SK-N-SH treated with all-trans-retinoic acid at 6 μM for 48 hours (cell line): ENCODE measurements around the gene AEBP1.

Experiments
- ATAC-seq: fragments of 200-7000 bp; cut with Tn5 transposase; 3 replicates; pipeline ENCODE4 v1.9.1; 2020; ENCODE audit warnings: mild to moderate bottlenecking, moderate library complexity
- CSDC2 ChIP-seq: fragments of 250-450 bp; sonication (Bioruptor Pico); IDR thresholded peaks from 2 replicates; pipeline ENCODE4 v1.5.0; 2020; ENCODE audit warnings: mild to moderate bottlenecking, moderate library complexity
- ESRRG ChIP-seq: fragments of 250-450 bp; sonication (Bioruptor Pico); IDR thresholded peaks from 2 replicates; pipeline ENCODE4 v1.6.1; 2021; ENCODE audit warnings: mild to moderate bottlenecking
- GLIS3 ChIP-seq: fragments of 250-450 bp; sonication (Bioruptor Pico); IDR thresholded peaks from 2 replicates; pipeline ENCODE4 v1.5.0; 2020; ENCODE audit warnings: mild to moderate bottlenecking, moderate library complexity
- ISL1 ChIP-seq: fragments of 250-450 bp; sonication (Bioruptor Pico); IDR thresholded peaks from 2 replicates; pipeline ENCODE4 v2.1.2; 2022; ENCODE audit warnings: mild to moderate bottlenecking, moderate library complexity
- OSR1 ChIP-seq: fragments of 250-450 bp; sonication (Bioruptor Pico); IDR thresholded peaks from 2 replicates; pipeline ENCODE4 v1.8.0; 2022; ENCODE audit warnings: moderate library complexity, mild to moderate bottlenecking, inconsistent platforms
- POU6F1 ChIP-seq: fragments of 250-450 bp; sonication (Bioruptor Pico); IDR thresholded peaks from 2 replicates; pipeline ENCODE4 v1.8.0; 2021; ENCODE audit warnings: low read depth, mild to moderate bottlenecking, moderate library complexity, borderline replicate concordance
- PPARA ChIP-seq: fragments of 250-450 bp; sonication (Bioruptor Pico); IDR thresholded peaks from 2 replicates; pipeline ENCODE4 v1.5.0; 2020; ENCODE audit warnings: mild to moderate bottlenecking, borderline replicate concordance
- RARB ChIP-seq: fragments of 250-450 bp; sonication (Bioruptor Pico); IDR thresholded peaks from 2 replicates; pipeline ENCODE4 v1.8.0; 2021; ENCODE audit warnings: mild to moderate bottlenecking, moderate library complexity
- SNAI2 ChIP-seq: fragments of 250-450 bp; sonication (Bioruptor Pico); IDR thresholded peaks from 2 replicates; pipeline ENCODE4 v1.5.0; 2020; ENCODE audit warnings: mild to moderate bottlenecking, moderate library complexity
- TCF4 ChIP-seq: fragments of 250-450 bp; sonication (Bioruptor Pico); IDR thresholded peaks from 2 replicates; pipeline ENCODE4 v1.8.0; 2021; ENCODE audit warnings: mild to moderate bottlenecking, moderate library complexity, borderline replicate concordance
- TOX ChIP-seq: fragments of 250-450 bp; sonication (Bioruptor Pico); IDR thresholded peaks from 2 replicates; pipeline ENCODE4 v1.8.0; 2021; ENCODE audit warnings: mild to moderate bottlenecking, moderate library complexity, borderline replicate concordance
- TSHZ2 ChIP-seq: fragments of 250-450 bp; sonication (Bioruptor Pico); IDR thresholded peaks from 2 replicates; pipeline ENCODE4 v1.5.0; 2020; ENCODE audit warnings: mild to moderate bottlenecking, moderate library complexity
- ZC3H10 ChIP-seq: fragments of 250-450 bp; sonication (Bioruptor Pico); IDR thresholded peaks from 2 replicates; pipeline ENCODE4 v1.5.1; 2021; ENCODE audit warnings: mild to moderate bottlenecking, moderate library complexity
- ZFP3 ChIP-seq: fragments of 250-450 bp; sonication (Bioruptor Pico); IDR thresholded peaks from 2 replicates; pipeline ENCODE4 v1.5.0; 2020; ENCODE audit warnings: mild to moderate bottlenecking, moderate library complexity
- ZFP30 ChIP-seq: fragments of 450-650 bp; formaldehyde crosslinking; IDR thresholded peaks from 2 replicates; pipeline ENCODE4 v1.5.0; 2022; ENCODE audit warnings: mild to moderate bottlenecking, moderate library complexity
- ZNF565 ChIP-seq: fragments of 450-650 bp; formaldehyde crosslinking; conservative IDR thresholded peaks from 2 replicates; pipeline ENCODE4 v1.5.0; 2020; ENCODE audit warnings: low read depth, mild to moderate bottlenecking, moderate library complexity
- ZNF70 ChIP-seq: fragments of 450-650 bp; formaldehyde crosslinking; IDR thresholded peaks from 2 replicates; pipeline ENCODE4 v1.5.0; 2020; ENCODE audit warnings: mild to moderate bottlenecking, moderate library complexity
- TF ChIP-seq, protein P1 (sequence below): fragments of 250-450 bp; sonication (Bioruptor Pico); IDR thresholded peaks from 2 replicates; pipeline ENCODE4 v1.5.1; 2021; ENCODE audit warnings: mild to moderate bottlenecking, moderate library complexity
- TF ChIP-seq, protein P2 (sequence below): fragments of 250-450 bp; sonication (Bioruptor Pico); IDR thresholded peaks from 2 replicates; pipeline ENCODE4 v1.8.0; 2020; ENCODE audit warnings: mild to moderate bottlenecking, moderate library complexity, borderline replicate concordance

Gene AEBP1

GRCh38 chr7:44058759-44059218 is 45.4 kb upstream of the AEBP1 start:
- ATAC-seq: no peak
- no peak for TF ChIP-seq POU6F1 (CRISPR knock-in tag)
- TF ChIP-seq ZFP3 (CRISPR knock-in tag): no peak
- TF ChIP-seq CSDC2 (CRISPR knock-in tag): no peak
- TF ChIP-seq, protein P1, sequence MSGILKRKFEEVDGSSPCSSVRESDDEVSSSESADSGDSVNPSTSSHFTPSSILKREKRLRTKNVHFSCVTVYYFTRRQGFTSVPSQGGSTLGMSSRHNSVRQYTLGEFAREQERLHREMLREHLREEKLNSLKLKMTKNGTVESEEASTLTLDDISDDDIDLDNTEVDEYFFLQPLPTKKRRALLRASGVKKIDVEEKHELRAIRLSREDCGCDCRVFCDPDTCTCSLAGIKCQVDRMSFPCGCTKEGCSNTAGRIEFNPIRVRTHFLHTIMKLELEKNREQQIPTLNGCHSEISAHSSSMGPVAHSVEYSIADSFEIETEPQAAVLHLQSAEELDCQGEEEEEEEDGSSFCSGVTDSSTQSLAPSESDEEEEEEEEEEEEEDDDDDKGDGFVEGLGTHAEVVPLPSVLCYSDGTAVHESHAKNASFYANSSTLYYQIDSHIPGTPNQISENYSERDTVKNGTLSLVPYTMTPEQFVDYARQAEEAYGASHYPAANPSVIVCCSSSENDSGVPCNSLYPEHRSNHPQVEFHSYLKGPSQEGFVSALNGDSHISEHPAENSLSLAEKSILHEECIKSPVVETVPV (CRISPR knock-in tag): no peak
- TF ChIP-seq, protein P2, sequence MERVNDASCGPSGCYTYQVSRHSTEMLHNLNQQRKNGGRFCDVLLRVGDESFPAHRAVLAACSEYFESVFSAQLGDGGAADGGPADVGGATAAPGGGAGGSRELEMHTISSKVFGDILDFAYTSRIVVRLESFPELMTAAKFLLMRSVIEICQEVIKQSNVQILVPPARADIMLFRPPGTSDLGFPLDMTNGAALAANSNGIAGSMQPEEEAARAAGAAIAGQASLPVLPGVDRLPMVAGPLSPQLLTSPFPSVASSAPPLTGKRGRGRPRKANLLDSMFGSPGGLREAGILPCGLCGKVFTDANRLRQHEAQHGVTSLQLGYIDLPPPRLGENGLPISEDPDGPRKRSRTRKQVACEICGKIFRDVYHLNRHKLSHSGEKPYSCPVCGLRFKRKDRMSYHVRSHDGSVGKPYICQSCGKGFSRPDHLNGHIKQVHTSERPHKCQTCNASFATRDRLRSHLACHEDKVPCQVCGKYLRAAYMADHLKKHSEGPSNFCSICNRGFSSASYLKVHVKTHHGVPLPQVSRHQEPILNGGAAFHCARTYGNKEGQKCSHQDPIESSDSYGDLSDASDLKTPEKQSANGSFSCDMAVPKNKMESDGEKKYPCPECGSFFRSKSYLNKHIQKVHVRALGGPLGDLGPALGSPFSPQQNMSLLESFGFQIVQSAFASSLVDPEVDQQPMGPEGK (CRISPR knock-in tag): no peak
- TF ChIP-seq ZNF70 (CRISPR knock-in tag): no peak
- TF ChIP-seq ISL1 (CRISPR knock-in tag): no peak
- TF ChIP-seq ZC3H10: no peak
- no peak for TF ChIP-seq PPARA (CRISPR knock-in tag)
- TF ChIP-seq OSR1 (CRISPR knock-in tag): no peak
- TF ChIP-seq ESRRG (CRISPR knock-in tag): no peak
- no peak for TF ChIP-seq RARB (CRISPR knock-in tag)

- ATAC-seq: no peak
These were observed 44.7 kb upstream of the AEBP1 start for GRCh38 chr7:44059219-44060090.

DNA sequence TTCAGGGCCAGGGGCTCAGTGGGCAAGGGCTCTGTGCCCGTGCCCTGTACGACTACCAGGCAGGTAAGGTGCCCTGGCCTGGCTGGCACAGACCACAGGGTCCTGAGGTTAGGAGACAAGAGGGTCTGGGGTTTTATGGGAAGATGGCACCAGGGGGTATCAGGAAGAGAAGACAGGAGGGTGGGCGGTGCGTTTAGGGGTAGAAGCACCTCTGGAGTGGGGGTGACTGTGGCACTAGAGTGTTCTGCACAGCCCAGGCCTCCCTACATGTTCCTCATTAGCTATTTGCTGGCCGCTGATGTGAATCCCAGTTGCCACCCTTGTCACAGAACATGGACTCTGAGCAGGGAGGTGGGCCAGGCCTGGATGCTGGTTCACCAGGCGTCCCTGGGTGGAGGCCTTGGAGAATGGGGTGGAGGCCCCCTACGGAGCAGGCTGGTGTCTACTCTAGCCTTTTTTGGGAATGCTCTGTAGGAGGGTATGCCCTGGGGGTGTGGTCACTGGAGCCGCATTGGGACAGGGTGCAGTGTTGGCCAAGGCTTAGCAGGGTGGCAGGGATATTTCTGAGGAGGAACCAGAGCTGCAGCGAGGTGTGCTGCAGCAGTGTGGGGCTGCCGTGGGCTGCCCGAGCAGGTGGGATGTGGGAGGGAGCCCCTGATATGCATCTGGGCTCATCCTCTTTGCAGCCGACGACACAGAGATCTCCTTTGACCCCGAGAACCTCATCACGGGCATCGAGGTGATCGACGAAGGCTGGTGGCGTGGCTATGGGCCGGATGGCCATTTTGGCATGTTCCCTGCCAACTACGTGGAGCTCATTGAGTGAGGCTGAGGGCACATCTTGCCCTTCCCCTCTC is 43.8 kb upstream of the AEBP1 start:
- ATAC-seq: no peak
- TF ChIP-seq SNAI2 (CRISPR knock-in tag) (no peak), CSDC2 (CRISPR knock-in tag) (no peak), TCF4 (CRISPR knock-in tag) (no peak), TSHZ2 (CRISPR knock-in tag) (no peak), TOX (CRISPR knock-in tag) (no peak), ZC3H10 (no peak), ZNF565 (CRISPR knock-in tag) (no peak), RARB (CRISPR knock-in tag) (no peak), OSR1 (CRISPR knock-in tag) (no peak), GLIS3 (CRISPR knock-in tag) (no peak), POU6F1 (CRISPR knock-in tag) (no peak), ZFP30 (CRISPR knock-in tag) (no peak)
- TF ChIP-seq, all 23 proteins: peak for 0

More at GRCh38 chr7:44059219-44060090, 44.7 kb upstream of the AEBP1 start:
- TF ChIP-seq, protein P1 (CRISPR knock-in tag): no peak
- TF ChIP-seq, all 23 proteins: peak for 0
